Keratinocyte (primary cell): ENCODE results near the gene CC2D2A. TPM values are rescaled to one million over a fixed set of nuclear protein-coding genes. Genes with fewer than 3 reads are reported as not detected.
A peak's percentile ranks its signal among the peaks of the same experiment; 100 is the strongest.

Experiments
- DNase-seq: peaks from one replicate; pipeline ENCODE4 v3.0.0-alpha.2; 2011; ENCODE audit warnings: low read depth, missing footprints, low spot score
- FAIRE-seq: peaks from 2 replicates; lab custom pipeline; 2011; peaks lifted over from hg19 to GRCh38; lab: Jason Lieb, UNC
- H2AFZ ChIP-seq: 2 replicates; pipeline ENCODE4 v1.6.0; 2012; ENCODE audit warnings: low read length, control low read depth, inconsistent platforms; ENCODE audit not compliant: control insufficient read depth
- H3K27ac ChIP-seq: 2 replicates; pipeline ENCODE4 v1.5.1; 2011; ENCODE audit warnings: low read length; ENCODE audit not compliant: control insufficient read depth, insufficient read depth
- H3K27me3 ChIP-seq: 3 replicates; pipeline ENCODE4 v1.6.0; 2011; ENCODE audit warnings: low read length; ENCODE audit not compliant: control insufficient read depth, insufficient read depth; ENCODE audit errors: extremely low read depth
- H3K36me3 ChIP-seq, 2 experiments: 2 replicates in 1 of 2; 3 replicates in 1 of 2; pipeline ENCODE4 v1.5.1; 2011; ENCODE audit warnings: low read length in 2 of 2, mild to moderate bottlenecking in 1 of 2; ENCODE audit not compliant: control insufficient read depth in 2 of 2, insufficient read depth in 2 of 2; ENCODE audit errors: extremely low read depth in 1 of 2
- H3K4me1 ChIP-seq: 3 replicates; pipeline ENCODE4 v1.5.1; 2011; ENCODE audit warnings: low read length; ENCODE audit not compliant: control insufficient read depth, insufficient read depth; ENCODE audit errors: extremely low read depth
- H3K4me2 ChIP-seq: 3 replicates; pipeline ENCODE4 v1.6.0; 2011; ENCODE audit warnings: low read depth, low read length; ENCODE audit not compliant: control insufficient read depth, insufficient read depth; ENCODE audit errors: extremely low read depth
- H3K4me3 ChIP-seq, 3 experiments: fragments of 200-600 bp in 1 of 3; sonication (generic) in 1 of 3; 2 replicates in 2 of 3; 3 replicates in 1 of 3; pipeline ENCODE4 v1.5.1; 2011 to 2016; ENCODE audit warnings: low read length in 3 of 3, mild to moderate bottlenecking in 3 of 3, control low read depth in 2 of 3, inconsistent platforms in 1 of 3, low read depth in 1 of 3, mixed read lengths in 1 of 3, mixed run types in 1 of 3, moderate library complexity in 1 of 3; ENCODE audit not compliant: control insufficient read depth in 2 of 3, insufficient read depth in 2 of 3; ENCODE audit errors: extremely low read depth in 1 of 3
- H3K79me2 ChIP-seq: 2 replicates; pipeline ENCODE4 v1.6.0; 2012; ENCODE audit warnings: low read length; ENCODE audit not compliant: control insufficient read depth, insufficient read depth
- H3K9ac ChIP-seq: 3 replicates; pipeline ENCODE4 v1.6.0; 2011; ENCODE audit warnings: low read length; ENCODE audit not compliant: control insufficient read depth, insufficient read depth; ENCODE audit errors: extremely low read depth
- H3K9me1 ChIP-seq: 3 replicates; pipeline ENCODE4 v1.6.0; 2011; ENCODE audit warnings: low read length; ENCODE audit not compliant: control insufficient read depth, insufficient read depth; ENCODE audit errors: extremely low read depth
- H3K9me3 ChIP-seq: 2 replicates; pipeline ENCODE4 v1.5.1; 2012; ENCODE audit warnings: low read depth, low read length; ENCODE audit not compliant: control insufficient read depth
- H4K20me1 ChIP-seq: 3 replicates; pipeline ENCODE4 v1.6.0; 2011; ENCODE audit warnings: low read length; ENCODE audit not compliant: control insufficient read depth, insufficient read depth; ENCODE audit errors: extremely low read depth
- CTCF ChIP-seq, 3 experiments: IDR thresholded peaks in 1 of 3; conservative IDR thresholded peaks in 1 of 3; optimal IDR thresholded peaks in 1 of 3; 2 replicates in 2 of 3; 3 replicates in 1 of 3; pipeline versions ENCODE3 to v1.5.1; 2011; ENCODE audit warnings: low read length in 3 of 3, mild to moderate bottlenecking in 3 of 3, moderate library complexity in 2 of 3, control low read depth in 1 of 3, inconsistent platforms in 1 of 3; ENCODE audit not compliant: insufficient read depth in 2 of 3; ENCODE audit errors: extremely low read depth in 1 of 3
- EZH2 ChIP-seq: IDR thresholded peaks from one replicate; pipeline ENCODE4 v1.6.1; 2012; ENCODE audit warnings: inconsistent platforms, mild to moderate bottlenecking, low read length, moderate library complexity
- dilution Hi-C: fragments of 300-500 bp; cut with MboI; formaldehyde crosslinking; loops from one replicate; pipeline ENCODE4 v1.7.0; 2020; ENCODE audit warnings: low sequenced_read_pairs; ENCODE audit not compliant: extremely low pct_ligation_motif_present
- polyA plus RNA-seq, 5 experiments: library from polyadenylated mRNA; depleted of rRNA in 3 of 5; stranded (reverse) in 3 of 5; stranded (forward) in 1 of 5; unstranded in 1 of 5; fragments of >200 nt; gene quantifications; 1 replicate in 1 of 5; 2 replicates in 3 of 5; 3 replicates in 1 of 5; pipeline versions ENCODE4 v1.2.1 to v1.2.3, GENCODE V29; 2011 to 2012; ENCODE audit warnings: missing spikeins in 2 of 5, low read depth in 1 of 5, low replicate concordance in 1 of 5

Gene CC2D2A
- polyA plus RNA-seq, 1 donor (not counting 4 experiments of a cell fraction or from before 2014, with no cell fraction given) = 11.8 TPM

- DNase-seq (no peak), FAIRE-seq (no peak)
- Histone ChIP-seq H2AFZ (no peak overlapping the region), H3K4me1 (peaks cover 19% of the 10 kb centered on the region), H3K9ac (no peak overlapping the region), H3K4me3 (no peak overlapping the region), H3K27me3 (no peaks in the 10 kb centered on the region), H3K9me1 (peaks cover 2% of the 10 kb centered on the region), H3K9me3 (no peaks in the 10 kb centered on the region), H3K79me2 (no peaks in the 10 kb centered on the region), H3K27ac (no peak overlapping the region), H4K20me1 (no peaks in the 10 kb centered on the region), H3K36me3 (no peaks in the 10 kb centered on the region), H3K4me2 (no peak overlapping the region)
- no peak for TF ChIP-seq EZH2
- TF ChIP-seq CTCF (optimal IDR thresholded peaks at IDR 0.05 in 1 of 3, IDR thresholded peaks at IDR 0.05 in 1 of 3, conservative IDR thresholded peaks at IDR 0.05 in 1 of 3; ENCODE audit: extremely low read depth in 1 of 3, insufficient read depth in 2 of 3, low read length in 3 of 3) = no peak
- dilution Hi-C loops = loop anchor here (25.0 kb wide), 1 partner anchor 218 kb away; no protein-coding TSS in a partner anchor
Observed at GRCh38 chr4:15455290-15455689, 14.4 kb upstream of the CC2D2A start.

DNA sequence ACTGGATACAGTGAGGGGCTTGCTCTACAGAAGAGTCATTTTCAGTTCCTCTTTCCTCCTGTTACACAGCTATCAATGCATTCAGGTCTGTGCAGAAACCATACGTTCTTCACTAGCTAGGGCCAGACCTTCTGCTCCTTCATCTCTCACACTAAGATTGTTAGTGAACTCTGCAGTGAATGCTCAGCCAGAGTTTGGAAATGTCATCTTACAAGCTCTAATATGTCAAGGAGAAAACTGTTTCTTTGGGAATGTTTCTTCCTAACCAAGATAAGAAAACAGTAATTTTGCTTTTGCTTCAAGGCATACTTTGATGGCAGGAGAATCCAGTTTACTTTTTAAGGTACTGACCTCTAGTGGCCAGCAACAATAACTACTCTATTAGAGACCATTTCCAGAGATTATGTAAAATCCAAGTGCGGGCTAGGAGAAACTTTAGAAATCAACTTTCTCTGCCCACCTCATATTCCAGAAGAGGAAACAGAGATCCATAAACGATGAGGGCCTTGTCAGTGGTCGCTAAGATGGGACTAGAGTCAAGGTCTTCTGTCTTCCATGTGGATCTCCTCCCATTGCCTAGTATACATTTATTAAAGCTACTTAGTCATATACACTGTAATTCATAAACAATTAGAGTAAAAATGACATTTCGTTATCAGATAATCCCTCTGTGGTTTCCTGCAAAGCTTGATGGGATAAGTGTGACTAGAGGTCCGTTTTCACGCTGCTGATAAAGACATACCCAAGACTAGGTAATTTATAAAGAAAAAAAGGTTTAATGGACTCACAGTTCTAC lies 12.1 kb upstream of the CC2D2A start:
- FAIRE-seq = peak; percentile 90
- no peaks in the 10 kb centered on the region for H3K79me2 ChIP-seq
- peaks cover 1% of the 10 kb centered on the region for H3K4me1 ChIP-seq
- TF ChIP-seq CTCF (optimal IDR thresholded peaks at IDR 0.05 in 1 of 3, IDR thresholded peaks at IDR 0.05 in 1 of 3, conservative IDR thresholded peaks at IDR 0.05 in 1 of 3; ENCODE audit: extremely low read depth in 1 of 3, insufficient read depth in 2 of 3, low read length in 3 of 3) (peak in 2 of 3 experiments; percentile 44 to 67), EZH2 (no peak)
- peaks cover 3% of the 10 kb centered on the region for H3K27me3 ChIP-seq
- H4K20me1 ChIP-seq = no peaks in the 10 kb centered on the region
- H3K4me2 ChIP-seq = no peak overlapping the region
- no peak overlapping the region for H3K4me3 ChIP-seq
- H3K9me3 ChIP-seq = no peaks in the 10 kb centered on the region
- dilution Hi-C loops = loop anchor here (25.0 kb wide), 1 partner anchor 220 kb away; no protein-coding TSS in a partner anchor
- no peak overlapping the region for H3K9ac ChIP-seq
- no peak overlapping the region for H3K27ac ChIP-seq
- no peak overlapping the region for H2AFZ ChIP-seq
- no peaks in the 10 kb centered on the region for H3K9me1 ChIP-seq
- H3K36me3 ChIP-seq = no peaks in the 10 kb centered on the region
- DNase-seq = no peak
